Measurements from ENCODE around the gene ZFHX2. TPM values are rescaled to one million over a fixed set of nuclear protein-coding genes. Genes with fewer than 3 reads are reported as not detected.

Gene ZFHX2
- total RNA-seq, 2 experiments from 2014 or later = 1.2 to 1.4 TPM

GRCh38 chr14:23546450-23547035 lies 5.0 kb downstream of the ZFHX2 start:
- Mint-ChIP-seq H3K27me3 (no peaks in the 10 kb centered on the region), H3K9me3 (no peaks in the 10 kb centered on the region), H3K36me3 (no peaks in the 10 kb centered on the region), H3K27ac (no peak overlapping the region), H3K4me1 (ENCODE audit: low read depth) (no peaks in the 10 kb centered on the region), H3K4me3 (no peak overlapping the region)
- POLR2A ChIA-PET = no interaction called here
- DNase-seq = no peak
- intact Hi-C loops (cut with micrococcal nuclease) = no loop called here
- CTCF ChIA-PET = interaction anchor here (8.1 kb wide), 1 partner anchor 15 kb away, joined by 63 read pairs; no protein-coding TSS in a partner anchor

GRCh38 chr14:23545740-23546365 lies 5.7 kb downstream of the ZFHX2 start:
- H3K9me3 Mint-ChIP-seq = no peaks in the 10 kb centered on the region
- intact Hi-C loops (cut with micrococcal nuclease) = no loop called here
- no peaks in the 10 kb centered on the region for H3K27me3 Mint-ChIP-seq
- POLR2A ChIA-PET = no interaction called here
- H3K4me1 Mint-ChIP-seq (ENCODE audit: low read depth) = no peaks in the 10 kb centered on the region
- CTCF ChIA-PET = interaction anchor here (8.1 kb wide), 1 partner anchor 15 kb away, joined by 63 read pairs; no protein-coding TSS in a partner anchor
- no peaks in the 10 kb centered on the region for H3K36me3 Mint-ChIP-seq
- H3K27ac Mint-ChIP-seq = no peak overlapping the region
- no peak for DNase-seq
- no peak overlapping the region for H3K4me3 Mint-ChIP-seq

DNA sequence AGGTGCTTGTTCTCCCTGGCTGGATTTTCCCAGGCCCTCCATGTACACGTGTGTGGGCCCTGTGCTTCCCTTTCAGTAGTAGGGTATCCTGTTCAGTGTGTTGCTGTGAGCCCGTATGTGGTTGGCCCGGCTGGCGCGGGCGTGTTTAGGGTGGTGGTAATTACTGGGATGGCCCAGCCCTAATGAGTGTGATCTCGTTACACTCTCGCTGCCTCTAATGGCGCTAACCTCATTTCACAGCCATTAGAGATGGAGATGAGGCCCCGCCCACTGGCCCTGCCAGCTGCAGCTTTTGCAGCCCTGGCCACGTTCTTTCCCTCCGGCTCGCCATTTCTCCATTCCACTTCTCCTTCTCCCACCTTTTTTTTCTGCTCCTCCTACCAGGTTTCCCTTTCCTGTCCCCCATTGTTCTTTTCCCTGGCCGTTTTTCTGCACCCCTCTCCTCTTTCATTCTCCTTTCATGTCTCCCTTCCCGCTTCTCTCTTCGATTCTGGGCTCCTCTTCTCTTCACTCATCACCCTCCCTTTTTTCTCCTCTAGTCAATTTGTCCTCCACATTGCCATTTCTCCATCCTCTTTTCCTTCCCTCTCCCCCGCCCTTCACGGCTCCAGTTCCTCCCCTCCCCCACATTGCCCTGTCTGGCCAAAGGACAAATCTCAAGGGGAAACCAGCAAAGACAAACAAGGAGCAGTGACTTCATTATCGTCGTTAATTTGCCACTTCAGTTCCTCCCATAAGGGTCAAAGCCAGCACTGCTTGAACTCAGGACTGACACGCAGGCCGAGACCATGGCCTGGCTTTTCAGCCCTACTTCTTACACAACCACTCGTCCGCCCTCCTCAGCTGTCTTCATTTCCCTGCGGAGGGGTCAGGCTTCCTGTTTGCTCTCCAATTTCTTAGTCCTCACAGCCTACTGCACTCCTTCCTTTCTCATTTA lies 6.8 kb downstream of the ZFHX2 start:
- no peaks in the 10 kb centered on the region for H3K27me3 Mint-ChIP-seq
- no peak overlapping the region for H3K27ac Mint-ChIP-seq
- no peaks in the 10 kb centered on the region for H3K36me3 Mint-ChIP-seq
- intact Hi-C loops (cut with micrococcal nuclease) = no loop called here
- DNase-seq = no peak
- H3K4me1 Mint-ChIP-seq (ENCODE audit: low read depth) = no peaks in the 10 kb centered on the region
- no peak overlapping the region for H3K4me3 Mint-ChIP-seq
- ChIA-PET CTCF (interaction anchor here (8.1 to 8.4 kb wide), 2 partner anchors 15 to 16 kb away, joined by 63 to 66 read pairs; no protein-coding TSS in a partner anchor), POLR2A (no interaction called here)
- H3K9me3 Mint-ChIP-seq = no peaks in the 10 kb centered on the region

- no peak for DNase-seq
- ChIA-PET POLR2A (no interaction called here), CTCF (interaction anchor here (1.3 to 8.4 kb wide), 3 partner anchors 17 to 552 kb away, joined by 3 to 66 read pairs (median 63); no protein-coding TSS in a partner anchor)
- no peaks in the 10 kb centered on the region for H3K9me3 Mint-ChIP-seq
- H3K27ac Mint-ChIP-seq = no peak overlapping the region
- intact Hi-C loops (cut with micrococcal nuclease) = no loop called here
- no peaks in the 10 kb centered on the region for H3K36me3 Mint-ChIP-seq
- H3K4me1 Mint-ChIP-seq (ENCODE audit: low read depth) = no peaks in the 10 kb centered on the region
- no peak overlapping the region for H3K4me3 Mint-ChIP-seq
- H3K27me3 Mint-ChIP-seq = peaks cover 1% of the 10 kb centered on the region
Measured at GRCh38 chr14:23543403-23543802, 8.2 kb downstream of the ZFHX2 start.

DNA sequence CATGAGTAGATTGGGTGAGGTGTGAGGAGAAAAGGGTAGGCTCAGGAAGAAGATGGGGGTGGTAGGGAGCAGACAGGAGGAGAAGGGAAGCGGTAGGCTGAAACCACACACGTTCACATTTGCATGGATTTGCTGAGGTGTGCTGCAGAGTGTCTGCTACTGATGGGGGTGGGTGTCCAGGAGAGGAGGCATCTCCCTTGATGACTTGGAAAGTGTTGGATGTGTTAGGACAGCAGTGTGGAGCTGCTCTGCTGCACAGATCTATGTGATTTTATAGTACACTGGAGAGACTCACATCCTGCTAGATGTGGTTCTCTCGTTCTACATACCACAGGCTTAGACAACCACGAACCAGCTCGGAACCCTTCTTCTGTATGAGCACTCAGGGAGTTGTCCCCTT lies 9.3 kb downstream of the ZFHX2 start:
- Mint-ChIP-seq H3K27me3 (peaks cover 2% of the 10 kb centered on the region), H3K4me3 (no peak overlapping the region), H3K27ac (no peak overlapping the region), H3K9me3 (no peaks in the 10 kb centered on the region), H3K4me1 (ENCODE audit: low read depth) (no peaks in the 10 kb centered on the region), H3K36me3 (no peaks in the 10 kb centered on the region)
- intact Hi-C loops (cut with micrococcal nuclease) = no loop called here
- ChIA-PET CTCF (interaction anchor here (0.5 to 8.4 kb wide), 7 partner anchors 9 to 553 kb away, joined by 3 to 66 read pairs (median 4); partner anchors contain the start of gene ZFHX2), POLR2A (interaction anchor here (0.6 kb wide), 1 partner anchor 284 kb away, joined by 3 read pairs; no protein-coding TSS in a partner anchor)
- DNase-seq = no peak

DNA sequence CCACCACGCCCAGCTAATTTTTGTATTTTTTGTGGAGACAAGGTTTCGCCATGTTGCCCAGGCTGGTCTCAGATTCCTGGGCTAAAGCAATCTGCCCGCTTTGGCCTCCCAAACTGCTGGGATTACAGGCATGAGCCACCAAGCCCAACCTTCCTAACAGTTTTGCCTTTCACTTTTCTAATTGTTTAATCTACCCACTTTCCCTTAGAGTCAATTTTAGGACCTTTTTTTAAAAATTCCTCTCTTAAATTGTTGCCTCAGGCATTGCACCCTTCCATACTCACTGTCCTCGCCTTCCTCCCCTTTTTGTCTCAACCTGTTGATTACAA lies 11.5 kb downstream of the ZFHX2 start:
- no peak overlapping the region for H3K4me3 Mint-ChIP-seq
- CTCF ChIA-PET = interaction anchor here (0.7 to 8.4 kb wide), 8 partner anchors 10 to 147 kb away, joined by 3 to 66 read pairs (median 4); no protein-coding TSS in a partner anchor
- H3K27me3 Mint-ChIP-seq = peaks cover 2% of the 10 kb centered on the region
- no peaks in the 10 kb centered on the region for H3K9me3 Mint-ChIP-seq
- H3K4me1 Mint-ChIP-seq (ENCODE audit: low read depth) = no peaks in the 10 kb centered on the region
- no peak for DNase-seq
- H3K27ac Mint-ChIP-seq = no peak overlapping the region
- H3K36me3 Mint-ChIP-seq = no peaks in the 10 kb centered on the region
- intact Hi-C loops (cut with micrococcal nuclease) = no loop called here
- POLR2A ChIA-PET = no interaction called here

- DNase-seq = peak; percentile 28
- Mint-ChIP-seq H3K36me3 (no peaks in the 10 kb centered on the region), H3K9me3 (no peaks in the 10 kb centered on the region), H3K4me3 (no peak overlapping the region), H3K27me3 (peaks cover 2% of the 10 kb centered on the region), H3K4me1 (ENCODE audit: low read depth) (no peaks in the 10 kb centered on the region), H3K27ac (no peak overlapping the region)
- CTCF ChIA-PET = interaction anchor here (0.7 to 8.4 kb wide), 17 partner anchors 9 to 146 kb away, joined by 3 to 66 read pairs (median 4); partner anchors contain the start of gene ZFHX2
- POLR2A ChIA-PET = no interaction called here
- intact Hi-C loops (cut with micrococcal nuclease) = loop anchor here (1.0 kb wide), 2 partner anchors 23 to 61 kb away; no protein-coding TSS in a partner anchor
Measured at GRCh38 chr14:23539248-23540140, 12.1 kb downstream of the ZFHX2 start.

DNA sequence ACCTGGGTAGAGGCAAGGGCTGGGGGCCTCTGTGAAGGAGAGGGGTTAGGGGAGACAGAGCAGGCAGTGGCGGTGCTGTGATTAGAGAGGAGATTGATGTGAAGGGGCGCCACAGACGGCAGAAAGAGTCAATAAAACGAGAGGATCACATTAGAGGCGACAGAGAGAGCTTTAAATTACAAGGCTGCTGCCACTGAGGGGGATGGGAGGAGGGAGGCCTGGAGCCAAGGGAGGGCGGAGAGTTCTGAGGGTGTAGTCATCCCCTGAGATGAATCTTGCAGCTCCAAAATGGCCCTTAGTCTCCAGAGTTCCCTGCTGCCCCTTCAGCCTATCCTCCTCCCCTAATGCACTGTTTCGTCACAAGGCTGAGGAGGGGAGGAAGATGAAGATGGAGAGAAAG lies 12.8 kb downstream of the ZFHX2 start:
- no peak for DNase-seq
- H3K36me3 Mint-ChIP-seq = no peaks in the 10 kb centered on the region
- intact Hi-C loops (cut with micrococcal nuclease) = loop anchor here (1.0 kb wide), 2 partner anchors 24 to 60 kb away; no protein-coding TSS in a partner anchor
- no peaks in the 10 kb centered on the region for H3K4me1 Mint-ChIP-seq (ENCODE audit: low read depth)
- peaks cover 2% of the 10 kb centered on the region for H3K27me3 Mint-ChIP-seq
- POLR2A ChIA-PET = no interaction called here
- no peaks in the 10 kb centered on the region for H3K9me3 Mint-ChIP-seq
- CTCF ChIA-PET = interaction anchor here (0.8 to 8.4 kb wide), 13 partner anchors 9 to 70 kb away, joined by 3 to 66 read pairs (median 5); partner anchors contain the start of gene ZFHX2
- H3K4me3 Mint-ChIP-seq = no peak overlapping the region
- H3K27ac Mint-ChIP-seq = no peak overlapping the region

DNA sequence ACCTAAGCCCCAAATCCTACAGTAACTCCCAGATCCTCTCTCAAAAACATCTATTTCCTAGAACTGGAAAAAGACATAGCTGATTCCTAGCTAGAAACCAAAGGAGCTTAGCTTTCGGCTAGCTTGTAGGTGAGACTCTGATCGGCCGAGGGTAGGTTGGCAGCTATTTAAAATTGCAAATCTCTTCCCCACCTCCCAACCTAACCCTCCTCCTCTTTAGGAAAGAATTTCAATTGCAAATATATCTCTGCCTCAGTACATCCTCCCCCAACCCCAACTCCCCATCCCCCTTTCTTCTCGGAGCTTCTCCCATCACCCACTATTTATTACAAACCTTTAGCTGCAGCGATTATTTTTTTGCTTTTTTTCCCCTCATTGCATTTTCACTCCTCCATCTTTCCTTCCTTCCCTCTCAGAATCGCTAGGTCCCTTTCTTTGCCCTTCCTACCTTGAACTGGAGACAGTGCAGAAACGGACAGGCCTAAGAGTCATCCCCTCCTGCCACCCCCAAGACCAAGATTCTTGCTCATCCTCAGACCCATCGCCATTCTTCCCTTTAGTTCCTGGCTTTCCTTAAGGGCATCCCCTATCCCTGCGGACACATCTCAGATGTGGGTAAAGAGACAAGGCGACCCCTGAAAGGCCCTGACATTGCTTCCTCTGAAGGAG lies 13.4 kb downstream of the ZFHX2 start:
- no peak overlapping the region for H3K27ac Mint-ChIP-seq
- H3K9me3 Mint-ChIP-seq = no peaks in the 10 kb centered on the region
- ChIA-PET CTCF (interaction anchor here (0.6 to 8.4 kb wide), 14 partner anchors 8 to 326 kb away, joined by 3 to 66 read pairs (median 5); partner anchors contain the start of gene ZFHX2), POLR2A (no interaction called here)
- H3K4me1 Mint-ChIP-seq (ENCODE audit: low read depth) = no peaks in the 10 kb centered on the region
- H3K36me3 Mint-ChIP-seq = no peaks in the 10 kb centered on the region
- no peak overlapping the region for H3K4me3 Mint-ChIP-seq
- no peak for DNase-seq
- intact Hi-C loops (cut with micrococcal nuclease) = no loop called here
- H3K27me3 Mint-ChIP-seq = peaks cover 2% of the 10 kb centered on the region

DNA sequence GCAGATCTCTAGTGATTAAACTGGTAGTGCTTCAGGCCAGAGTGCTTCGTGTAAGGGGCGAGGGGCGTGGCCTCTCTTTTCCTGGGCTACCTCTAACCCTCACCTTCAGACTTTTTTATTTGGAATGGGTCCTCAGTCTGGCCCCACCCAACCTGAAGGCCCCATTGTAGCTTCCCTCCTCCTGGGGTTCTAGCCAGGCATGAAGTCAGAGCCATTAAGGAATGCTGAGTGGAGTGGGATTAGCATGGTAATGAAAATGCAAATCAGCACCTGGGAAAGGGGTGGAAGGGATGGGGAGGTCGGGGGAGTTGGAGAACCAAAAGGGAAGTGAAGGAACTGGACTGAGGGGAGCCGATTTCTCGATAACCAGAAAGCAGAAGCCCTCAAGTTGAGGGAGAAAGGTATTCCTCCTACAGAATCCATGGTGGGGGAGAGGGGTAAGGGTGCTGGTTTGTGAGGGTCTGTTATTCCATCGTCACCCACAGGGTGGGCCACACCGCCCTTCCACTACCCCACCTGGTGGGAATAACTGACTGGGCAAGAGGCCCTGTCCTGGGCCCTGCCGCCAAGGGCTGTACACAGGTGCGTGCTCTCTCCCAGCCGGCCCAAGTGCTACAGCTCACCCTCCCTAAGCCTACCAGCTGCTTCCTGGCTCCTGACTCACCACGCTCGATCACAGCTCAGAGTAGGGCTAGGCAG lies 14.1 kb downstream of the ZFHX2 start:
- ChIA-PET POLR2A (interaction anchor here (1.0 kb wide), 1 partner anchor 63 kb away, joined by 3 read pairs; no protein-coding TSS in a partner anchor), CTCF (interaction anchor here (0.6 to 8.4 kb wide), 10 partner anchors 8 to 325 kb away, joined by 3 to 66 read pairs (median 6); no protein-coding TSS in a partner anchor)
- no peak overlapping the region for H3K27ac Mint-ChIP-seq
- H3K4me1 Mint-ChIP-seq (ENCODE audit: low read depth) = no peaks in the 10 kb centered on the region
- no peak overlapping the region for H3K4me3 Mint-ChIP-seq
- no peaks in the 10 kb centered on the region for H3K36me3 Mint-ChIP-seq
- H3K9me3 Mint-ChIP-seq = no peaks in the 10 kb centered on the region
- peaks cover 2% of the 10 kb centered on the region for H3K27me3 Mint-ChIP-seq
- DNase-seq = no peak
- intact Hi-C loops (cut with micrococcal nuclease) = no loop called here
